Lung (tissue), 12 donors: ENCODE measurements around the gene CANT1. TPM values are rescaled to one million over a fixed set of nuclear protein-coding genes. Genes with fewer than 3 reads are reported as not detected.
A peak's percentile ranks its signal among the peaks of the same experiment; 100 is the strongest.

Experiments
- ATAC-seq: fragments of 200-7000 bp; cut with Tn5 transposase; one replicate; pipeline ENCODE4 v1.9.1; 2020; ENCODE audit warnings: moderate number of reproducible peaks; ENCODE audit not compliant: insufficient read depth, low FRiP score
- DNase-seq, 3 donors: peaks; one replicate each; pipeline ENCODE4 v3.0.0-alpha.2; 2013 to 2017
- H3K27ac ChIP-seq, 2 donors: one replicate each; pipeline ENCODE4 v1.5.1; 2013; ENCODE audit warnings: mild to moderate bottlenecking in 2 of 2, moderate library complexity in 2 of 2, control low read depth in 1 of 2, inconsistent platforms in 1 of 2, low read depth in 1 of 2, low read length in 1 of 2
- H3K27me3 ChIP-seq, 3 donors: one replicate each; pipeline ENCODE4 v1.5.1; 2013; ENCODE audit warnings: low read length in 2 of 3; ENCODE audit not compliant: control insufficient read depth in 3 of 3, insufficient read depth in 3 of 3
- H3K36me3 ChIP-seq, 4 donors: one replicate each; pipeline ENCODE4 v1.5.1; 2013; ENCODE audit warnings: low read length in 4 of 4, mild to moderate bottlenecking in 1 of 4, moderate library complexity in 1 of 4; ENCODE audit not compliant: control insufficient read depth in 4 of 4, insufficient read depth in 4 of 4
- H3K4me1 ChIP-seq, 5 donors: one replicate each; pipeline ENCODE4 v1.5.1; 2013; ENCODE audit warnings: low read length in 5 of 5, mild to moderate bottlenecking in 2 of 5, moderate library complexity in 1 of 5; ENCODE audit not compliant: control insufficient read depth in 5 of 5, insufficient read depth in 5 of 5
- H3K4me3 ChIP-seq: one replicate; pipeline ENCODE4 v1.5.1; 2013; ENCODE audit warnings: mild to moderate bottlenecking, control low read depth, moderate library complexity
- H3K9ac ChIP-seq, 2 donors: one replicate each; pipeline ENCODE4 v1.5.1; 2013; ENCODE audit warnings: low read length in 2 of 2, control low read depth in 1 of 2; ENCODE audit not compliant: insufficient read depth in 1 of 2
- H3K9me3 ChIP-seq, 4 donors: one replicate each; pipeline ENCODE4 v1.5.1; 2013; ENCODE audit warnings: low read length in 3 of 4, mild to moderate bottlenecking in 1 of 4, moderate library complexity in 1 of 4; ENCODE audit not compliant: control insufficient read depth in 4 of 4, insufficient read depth in 3 of 4
- CTCF ChIP-seq: IDR thresholded peaks from 2 replicates; pipeline ENCODE4 v1.5.1; 2012; ENCODE audit warnings: mild to moderate bottlenecking; ENCODE audit errors: control extremely low read depth, extremely low read depth
- WGBS, 2 donors: extraction: QIAGEN DNeasy Blood & Tissue Kit; methylation state at CpG; one replicate each; pipeline ENCODE4 v1.1.7; 2013; 5-methylcytosine and 5-hydroxymethylcytosine counted together
- polyA plus RNA-seq, 2 donors: library from polyadenylated mRNA; stranded (reverse); fragments of 200-250 nt; gene quantifications; one replicate each; pipeline ENCODE4 v1.2.1, GENCODE V29; 2013
- total RNA-seq, 2 donors: library from RNA; depleted of rRNA in 1 of 2; stranded (reverse); fragments of >200 nt in 1 of 2; gene quantifications; one replicate each; pipeline ENCODE4 v1.2.1, GENCODE V29; 2014 to 2021
- donor health status: control.
- donor health status: control.
- donor health status: Bipolar disorder and iron deficiency.
- donor health status: healthy.
- donor health status: DM: yes; HTN: yes; CAD: no.

The CANT1 gene
- total and polyA plus RNA-seq, 4 donors = 8.5 to 75.8 (median 48.7) TPM

GRCh38 chr17:78993241-78993956, 16.2 kb downstream of the CANT1 start:
- no peak overlapping the region for H3K9ac ChIP-seq
- peak; percentile 54 for ATAC-seq
- no peaks in the 10 kb centered on the region for H3K27me3 ChIP-seq
- peak; percentile 35 for TF ChIP-seq CTCF
- no peak overlapping the region for H3K4me3 ChIP-seq
- WGBS, 2 donors = 78 to 79% methylated on average over 49 of the region's 49 CpGs
- peaks cover 15 to 62% (median 33%) of the 10 kb centered on the region in 4 donors for H3K36me3 ChIP-seq
- no peaks in the 10 kb centered on the region for H3K9me3 ChIP-seq
- DNase-seq = peak; percentile 42 to 60 (median 57)
- H3K27ac ChIP-seq = no peak overlapping the region
- H3K4me1 ChIP-seq = no peaks in the 10 kb centered on the region

GRCh38 chr17:78992542-78993212, 16.9 kb downstream of the CANT1 start:
- ATAC-seq (no peak), DNase-seq (no peak)
- Histone ChIP-seq H3K36me3 (peaks cover 15 to 59% (median 31%) of the 10 kb centered on the region in 4 donors), H3K27me3 (no peaks in the 10 kb centered on the region), H3K9me3 (no peaks in the 10 kb centered on the region), H3K4me3 (no peak overlapping the region), H3K27ac (no peak overlapping the region), H3K9ac (no peak overlapping the region), H3K4me1 (peaks cover 0 to 3% (median 0%) of the 10 kb centered on the region in 5 donors)
- WGBS, 2 donors = 73 to 88% methylated on average over 12 of the region's 12 CpGs
- no peak for TF ChIP-seq CTCF

GRCh38 chr17:78991906-78992532, 17.5 kb downstream of the CANT1 start:
- H3K4me3 ChIP-seq = no peak overlapping the region
- DNase-seq (no peak), ATAC-seq (no peak)
- H3K27ac ChIP-seq = no peak overlapping the region
- no peaks in the 10 kb centered on the region for H3K9me3 ChIP-seq
- no peak for TF ChIP-seq CTCF
- H3K4me1 ChIP-seq = peaks cover 0 to 3% (median under 1%) of the 10 kb centered on the region in 5 donors
- H3K9ac ChIP-seq = no peak overlapping the region
- WGBS, 2 donors = 94 to 95% methylated on average over 22 of the region's 22 CpGs
- H3K36me3 ChIP-seq = peaks cover 12 to 53% (median 28%) of the 10 kb centered on the region in 4 donors
- no peaks in the 10 kb centered on the region for H3K27me3 ChIP-seq
